Measurements from ENCODE around the gene METTL15. TPM values are rescaled to one million over a fixed set of nuclear protein-coding genes. Genes with fewer than 3 reads are reported as not detected.

The METTL15 gene
- total and polyA plus RNA-seq, 3 experiments from 2014 or later: 7.9 to 15.3 (median 14.1) TPM

Other genes with a start within 250 kb of the METTL15 start
- gene KIF18A, start 232 bp upstream of the METTL15 start, total RNA-seq: 10 to 100 TPM; 10.8 to 10.9 TPM
- gene KIF18A, start 232 bp upstream of the METTL15 start, polyA plus RNA-seq: 0.53 TPM

Measured in CD8-positive, alpha-beta memory T cell (primary cell).